ENCODE data around the gene TCN2. TPM values are rescaled to one million over a fixed set of nuclear protein-coding genes. Genes with fewer than 3 reads are reported as not detected.
A peak's percentile ranks its signal among the peaks of the same experiment; 100 is the strongest.

The TCN2 gene
- total RNA-seq, 2 experiments from 2014 or later, result 3.8 TPM; not detected in 1

GRCh38 chr22:30609260-30610185 is 2.5 kb downstream of the TCN2 start:
- H3K36me3 ChIP-seq (ENCODE audit: insufficient read depth, low read length), result no peaks in the 10 kb centered on the region
- TF ChIP-seq EZH2phosphoT487 (IDR thresholded peaks at IDR 0.05; ENCODE audit: borderline replicate concordance, low read depth, low read length) (no peak), CTCF (conservative IDR thresholded peaks at IDR 0.05; ENCODE audit: low read length) (no peak)
- no peak overlapping the region for H3K4me2 ChIP-seq (ENCODE audit: low read length)
- DNase-seq (ENCODE audit: low spot score), result no peak
- H3K9me3 ChIP-seq (ENCODE audit: low read length), result no peaks in the 10 kb centered on the region
- H2AFZ ChIP-seq (ENCODE audit: low read length), result peak overlapping the region; percentile 21; the same call in 1 of the 2 replicates
- no peaks in the 10 kb centered on the region for H4K20me1 ChIP-seq (ENCODE audit: insufficient read depth, low read length)
- H3K79me2 ChIP-seq (ENCODE audit: insufficient read depth, low read depth, low read length), result no peaks in the 10 kb centered on the region
- ChIA-PET CTCF (ENCODE audit: unreplicated experiment) (no interaction called here), POLR2A (interaction anchor here (1.5 kb wide), 1 partner anchor 9 kb away, joined by 4 read pairs; no protein-coding TSS in a partner anchor)
- no peaks in the 10 kb centered on the region for H3K9me2 ChIP-seq (ENCODE audit: insufficient read depth, low read length)
- peaks cover 36% of the 10 kb centered on the region for H3K4me1 ChIP-seq (ENCODE audit: insufficient read depth, low read length, poor library complexity, severe bottlenecking)
- no peak overlapping the region for H3K27ac ChIP-seq (ENCODE audit: low read depth, low read length, poor library complexity, severe bottlenecking)
- intact Hi-C loops (cut with micrococcal nuclease; ENCODE audit: unreplicated experiment), result loop anchor here (5.0 kb wide), 1 partner anchor 172 kb away; no protein-coding TSS in a partner anchor
- no peak overlapping the region for H3K4me3 ChIP-seq (ENCODE audit: low read depth, low read length, poor library complexity, severe bottlenecking)
- no TSS peak for BruUV-seq (replicated peaks)

DNA sequence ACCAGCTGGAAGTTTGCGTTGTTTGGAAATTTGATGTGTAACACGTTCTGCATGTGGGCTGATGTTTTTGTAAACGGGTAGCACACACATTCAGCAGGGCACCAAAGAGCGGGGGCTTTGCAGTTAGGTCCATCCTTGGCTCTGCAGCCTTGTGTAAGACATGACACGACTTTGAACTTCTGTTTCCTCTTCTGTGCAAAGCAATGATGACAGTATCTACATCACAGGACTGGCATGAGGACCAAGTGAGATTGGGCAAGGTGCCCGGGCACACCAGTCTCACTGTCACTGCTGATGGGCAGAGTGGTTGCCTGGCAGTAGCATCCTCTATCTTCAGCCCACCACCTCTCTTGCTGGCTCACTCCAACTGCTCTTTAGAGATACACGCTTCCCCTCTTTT is 3.3 kb downstream of the TCN2 start:
- Histone ChIP-seq H3K4me3 (ENCODE audit: low read depth, low read length, poor library complexity, severe bottlenecking) (no peak overlapping the region), H3K36me3 (ENCODE audit: insufficient read depth, low read length) (no peaks in the 10 kb centered on the region), H3K79me2 (ENCODE audit: insufficient read depth, low read depth, low read length) (no peaks in the 10 kb centered on the region), H2AFZ (ENCODE audit: low read length) (no peak overlapping the region), H3K27ac (ENCODE audit: low read depth, low read length, poor library complexity, severe bottlenecking) (no peak overlapping the region), H3K9me3 (ENCODE audit: low read length) (no peaks in the 10 kb centered on the region), H3K4me1 (ENCODE audit: insufficient read depth, low read length, poor library complexity, severe bottlenecking) (peaks cover 34% of the 10 kb centered on the region), H3K4me2 (ENCODE audit: low read length) (no peak overlapping the region), H3K9me2 (ENCODE audit: insufficient read depth, low read length) (no peaks in the 10 kb centered on the region), H4K20me1 (ENCODE audit: insufficient read depth, low read length) (no peaks in the 10 kb centered on the region)
- ChIA-PET CTCF (ENCODE audit: unreplicated experiment) (no interaction called here), POLR2A (interaction anchor here (1.5 kb wide), 1 partner anchor 9 kb away, joined by 4 read pairs; no protein-coding TSS in a partner anchor)
- TF ChIP-seq CTCF (conservative IDR thresholded peaks at IDR 0.05; ENCODE audit: low read length) (no peak), EZH2phosphoT487 (IDR thresholded peaks at IDR 0.05; ENCODE audit: borderline replicate concordance, low read depth, low read length) (no peak)
- intact Hi-C loops (cut with micrococcal nuclease; ENCODE audit: unreplicated experiment), result no loop called here
- no peak for DNase-seq (ENCODE audit: low spot score)
- BruUV-seq (replicated peaks), result no TSS peak

GRCh38 chr22:30611197-30611596 is 4.2 kb downstream of the TCN2 start:
- intact Hi-C loops (cut with micrococcal nuclease; ENCODE audit: unreplicated experiment), result no loop called here
- no peak for DNase-seq (ENCODE audit: low spot score)
- ChIA-PET CTCF (ENCODE audit: unreplicated experiment) (no interaction called here), POLR2A (no interaction called here)
- no peak for TF ChIP-seq EZH2phosphoT487 (IDR thresholded peaks at IDR 0.05; ENCODE audit: borderline replicate concordance, low read depth, low read length)
- no peak for TF ChIP-seq CTCF (conservative IDR thresholded peaks at IDR 0.05; ENCODE audit: low read length)
- peaks cover 25% of the 10 kb centered on the region for H3K4me1 ChIP-seq (ENCODE audit: insufficient read depth, low read length, poor library complexity, severe bottlenecking)
- BruUV-seq (replicated peaks), result no TSS peak
- no peaks in the 10 kb centered on the region for H3K9me3 ChIP-seq (ENCODE audit: low read length)
- no peak overlapping the region for H3K4me2 ChIP-seq (ENCODE audit: low read length)
- no peaks in the 10 kb centered on the region for H4K20me1 ChIP-seq (ENCODE audit: insufficient read depth, low read length)
- H3K36me3 ChIP-seq (ENCODE audit: insufficient read depth, low read length), result no peaks in the 10 kb centered on the region
- no peaks in the 10 kb centered on the region for H3K9me2 ChIP-seq (ENCODE audit: insufficient read depth, low read length)
- no peaks in the 10 kb centered on the region for H3K79me2 ChIP-seq (ENCODE audit: insufficient read depth, low read depth, low read length)
- H3K4me3 ChIP-seq (ENCODE audit: low read depth, low read length, poor library complexity, severe bottlenecking), result no peak overlapping the region
- no peak overlapping the region for H2AFZ ChIP-seq (ENCODE audit: low read length)
- no peak overlapping the region for H3K27ac ChIP-seq (ENCODE audit: low read depth, low read length, poor library complexity, severe bottlenecking)
